Measurements from ENCODE around the gene ZNF425. TPM values are rescaled to one million over a fixed set of nuclear protein-coding genes. Genes with fewer than 3 reads are reported as not detected.
A peak's percentile ranks its signal among the peaks of the same experiment; 100 is the strongest.
"Not testable (repeated sequence)": the region's sequence is repeated elsewhere in the genome, so short reads cannot be mapped to it uniquely, and the experiment has no call there.

Gene ZNF425
- total RNA-seq, 2 donors from 2014 or later, result 0.39 to 0.77 TPM

GRCh38 chr7:149103424-149103823, 22.7 kb downstream of the ZNF425 start:
- Mint-ChIP-seq H3K9me3 (no peaks in the 10 kb centered on the region), H3K4me1 (no peaks in the 10 kb centered on the region), H3K36me3 (ENCODE audit: low read depth) (no peaks in the 10 kb centered on the region), H3K27me3 (no peaks in the 10 kb centered on the region), H3K4me3 (no peak overlapping the region), H3K27ac (no peak overlapping the region)
- no peak for ATAC-seq (replicated peaks)

- ATAC-seq (replicated peaks), result no peak
- no peaks in the 10 kb centered on the region for H3K9me3 Mint-ChIP-seq
- no peak overlapping the region for H3K4me3 Mint-ChIP-seq
- H3K4me1 Mint-ChIP-seq, result no peaks in the 10 kb centered on the region
- no peak overlapping the region for H3K27ac Mint-ChIP-seq
- H3K36me3 Mint-ChIP-seq (ENCODE audit: low read depth), result no peaks in the 10 kb centered on the region
- no peaks in the 10 kb centered on the region for H3K27me3 Mint-ChIP-seq
Measured at GRCh38 chr7:149102666-149103065, 23.5 kb downstream of the ZNF425 start.

GRCh38 chr7:149100821-149101220, 25.3 kb downstream of the ZNF425 start:
- no peak overlapping the region for H3K27ac Mint-ChIP-seq
- H3K4me3 Mint-ChIP-seq, result no peak overlapping the region
- no peaks in the 10 kb centered on the region for H3K27me3 Mint-ChIP-seq
- no peak for ATAC-seq (replicated peaks)
- no peaks in the 10 kb centered on the region for H3K4me1 Mint-ChIP-seq
- no peaks in the 10 kb centered on the region for H3K36me3 Mint-ChIP-seq (ENCODE audit: low read depth)
- H3K9me3 Mint-ChIP-seq, result no peaks in the 10 kb centered on the region

- Mint-ChIP-seq H3K4me3 (no peak overlapping the region), H3K27ac (no peak overlapping the region), H3K4me1 (no peaks in the 10 kb centered on the region), H3K36me3 (ENCODE audit: low read depth) (no peaks in the 10 kb centered on the region), H3K27me3 (no peaks in the 10 kb centered on the region), H3K9me3 (no peaks in the 10 kb centered on the region)
- ATAC-seq (replicated peaks), result no peak
Measured at GRCh38 chr7:149099058-149099457, 27.1 kb downstream of the ZNF425 start.

GRCh38 chr7:149097088-149097487, 29.0 kb downstream of the ZNF425 start:
- no peak overlapping the region for H3K27ac Mint-ChIP-seq
- H3K4me3 Mint-ChIP-seq, result no peak overlapping the region
- H3K4me1 Mint-ChIP-seq, result no peaks in the 10 kb centered on the region
- ATAC-seq (replicated peaks), result no peak
- H3K9me3 Mint-ChIP-seq, result no peaks in the 10 kb centered on the region
- H3K36me3 Mint-ChIP-seq (ENCODE audit: low read depth), result no peaks in the 10 kb centered on the region
- H3K27me3 Mint-ChIP-seq, result no peaks in the 10 kb centered on the region

- Mint-ChIP-seq H3K27me3 (no peaks in the 10 kb centered on the region), H3K4me1 (peaks cover 5% of the 10 kb centered on the region), H3K9me3 (no peaks in the 10 kb centered on the region), H3K4me3 (no peak overlapping the region), H3K36me3 (ENCODE audit: low read depth) (peaks cover 5% of the 10 kb centered on the region), H3K27ac (no peak overlapping the region)
- no peak for ATAC-seq (replicated peaks)
Measured at GRCh38 chr7:149093228-149093627, 32.9 kb downstream of the ZNF425 start.

GRCh38 chr7:149092244-149092643, 33.9 kb downstream of the ZNF425 start:
- H3K27ac Mint-ChIP-seq; H3K9me3 Mint-ChIP-seq; H3K4me1 Mint-ChIP-seq; H3K27me3 Mint-ChIP-seq; ATAC-seq (replicated peaks); H3K36me3 Mint-ChIP-seq (ENCODE audit: low read depth): not testable (repeated sequence)
- peak overlapping the region; percentile 82 for H3K4me3 Mint-ChIP-seq

- peak; percentile 89 for ATAC-seq (replicated peaks)
- Mint-ChIP-seq H3K27ac (peak within 1 kb of the TSS; percentile 97), H3K9me3 (no peaks in the 10 kb centered on the region), H3K4me3 (peak within 1 kb of the TSS; percentile 82), H3K4me1 (peaks cover 9% of the 10 kb centered on the region), H3K27me3 (no peaks in the 10 kb centered on the region), H3K36me3 (ENCODE audit: low read depth) (peaks cover 5% of the 10 kb centered on the region)
Measured at GRCh38 chr7:149090397-149091195, 35.5 kb downstream of the ZNF425 start, which contains the start of gene ZNF786. TSS of gene ZNF786 (minus strand) at chr7:149090718. CDS start at chr7:149090640, 78 bp downstream.

GRCh38 chr7:149087376-149087775, 38.7 kb downstream of the ZNF425 start:
- H3K27ac Mint-ChIP-seq, result no peak overlapping the region

GRCh38 chr7:149085866-149086265, 40.3 kb downstream of the ZNF425 start:
- H3K36me3 Mint-ChIP-seq (ENCODE audit: low read depth), result peaks cover 5% of the 10 kb centered on the region
- no peak for ATAC-seq (replicated peaks)
- no peaks in the 10 kb centered on the region for H3K9me3 Mint-ChIP-seq
- H3K4me3 Mint-ChIP-seq, result no peak overlapping the region
- peak overlapping the region; percentile 22 for H3K27ac Mint-ChIP-seq
- H3K27me3 Mint-ChIP-seq, result no peaks in the 10 kb centered on the region
- H3K4me1 Mint-ChIP-seq, result peaks cover 6% of the 10 kb centered on the region

More at GRCh38 chr7:149087376-149087775, 38.7 kb downstream of the ZNF425 start:
- ATAC-seq (replicated peaks), result no peak
- Mint-ChIP-seq H3K36me3 (ENCODE audit: low read depth) (peaks cover 5% of the 10 kb centered on the region), H3K4me1 (peaks cover 10% of the 10 kb centered on the region), H3K9me3 (no peaks in the 10 kb centered on the region), H3K27me3 (no peaks in the 10 kb centered on the region), H3K4me3 (no peak overlapping the region)

- no peak overlapping the region for H3K4me3 Mint-ChIP-seq
- H3K4me1 Mint-ChIP-seq, result peaks cover 8% of the 10 kb centered on the region
- no peak for ATAC-seq (replicated peaks)
- no peaks in the 10 kb centered on the region for H3K27me3 Mint-ChIP-seq
- peaks cover 10% of the 10 kb centered on the region for H3K36me3 Mint-ChIP-seq (ENCODE audit: low read depth)
- no peaks in the 10 kb centered on the region for H3K9me3 Mint-ChIP-seq
- no peak overlapping the region for H3K27ac Mint-ChIP-seq
Measured at GRCh38 chr7:149084407-149084806, 41.7 kb downstream of the ZNF425 start.

- no peaks in the 10 kb centered on the region for H3K27me3 Mint-ChIP-seq
- peaks cover 8% of the 10 kb centered on the region for H3K4me1 Mint-ChIP-seq
- no peak overlapping the region for H3K4me3 Mint-ChIP-seq
- no peaks in the 10 kb centered on the region for H3K9me3 Mint-ChIP-seq
- peaks cover 15% of the 10 kb centered on the region for H3K36me3 Mint-ChIP-seq (ENCODE audit: low read depth)
- ATAC-seq (replicated peaks), result no peak
- H3K27ac Mint-ChIP-seq, result no peak overlapping the region
Measured at GRCh38 chr7:149081914-149082313, 44.2 kb downstream of the ZNF425 start.

- H3K36me3 Mint-ChIP-seq (ENCODE audit: low read depth), result peaks cover 37% of the 10 kb centered on the region
- no peak for ATAC-seq (replicated peaks)
- peaks cover 4% of the 10 kb centered on the region for H3K4me1 Mint-ChIP-seq
- H3K9me3 Mint-ChIP-seq, result no peaks in the 10 kb centered on the region
- H3K27ac Mint-ChIP-seq, result no peak overlapping the region
- H3K27me3 Mint-ChIP-seq, result no peaks in the 10 kb centered on the region
- no peak overlapping the region for H3K4me3 Mint-ChIP-seq
Measured at GRCh38 chr7:149077594-149077993, 48.5 kb downstream of the ZNF425 start.

GRCh38 chr7:149075286-149075685, 50.8 kb downstream of the ZNF425 start:
- H3K27me3 Mint-ChIP-seq, result no peaks in the 10 kb centered on the region
- no peak for ATAC-seq (replicated peaks)
- no peak overlapping the region for H3K4me3 Mint-ChIP-seq
- H3K36me3 Mint-ChIP-seq (ENCODE audit: low read depth), result peaks cover 50% of the 10 kb centered on the region
- H3K27ac Mint-ChIP-seq, result no peak overlapping the region
- H3K9me3 Mint-ChIP-seq, result no peaks in the 10 kb centered on the region
- no peaks in the 10 kb centered on the region for H3K4me1 Mint-ChIP-seq

- Mint-ChIP-seq H3K4me1 (no peaks in the 10 kb centered on the region), H3K27ac (peak overlapping the region; percentile 18), H3K9me3 (no peaks in the 10 kb centered on the region), H3K36me3 (ENCODE audit: low read depth) (peaks cover 52% of the 10 kb centered on the region), H3K27me3 (no peaks in the 10 kb centered on the region), H3K4me3 (no peak overlapping the region)
- no peak for ATAC-seq (replicated peaks)
Measured at GRCh38 chr7:149074116-149074885, 51.8 kb downstream of the ZNF425 start.
